Trophoblast cell (in vitro differentiated cells and primary cell): ENCODE results near the gene F5.

Experiments
- DNase-seq, 2 donors: peaks; one replicate each; pipeline ENCODE4 v3.0.0-alpha.2; 2016
- H2AFZ ChIP-seq: 2 replicates; pipeline ENCODE4 v1.6.1; 2013; ENCODE audit warnings: low read length, moderate library complexity, mild to moderate bottlenecking; ENCODE audit not compliant: insufficient read depth, poor library complexity
- H2AK5ac ChIP-seq: 2 replicates; pipeline ENCODE4 v1.6.1; 2013; ENCODE audit warnings: mild to moderate bottlenecking, low read length
- H2BK120ac ChIP-seq: 2 replicates; pipeline ENCODE4 v1.6.1; 2013; ENCODE audit warnings: low read length, mild to moderate bottlenecking, moderate library complexity; ENCODE audit not compliant: insufficient read depth, poor library complexity
- H2BK12ac ChIP-seq: 2 replicates; pipeline ENCODE4 v1.6.1; 2013; ENCODE audit warnings: mild to moderate bottlenecking, low read length, moderate library complexity
- H2BK5ac ChIP-seq: 2 replicates; pipeline ENCODE4 v1.6.1; 2013; ENCODE audit warnings: low read length, low read depth, moderate library complexity, mild to moderate bottlenecking; ENCODE audit not compliant: poor library complexity
- H3K14ac ChIP-seq: 2 replicates; pipeline ENCODE4 v1.6.1; 2013; ENCODE audit warnings: mild to moderate bottlenecking, low read length
- H3K18ac ChIP-seq: 2 replicates; pipeline ENCODE4 v1.6.1; 2013; ENCODE audit warnings: mild to moderate bottlenecking, low read length
- H3K23ac ChIP-seq: 2 replicates; pipeline ENCODE4 v1.6.1; 2013; ENCODE audit warnings: low read length
- H3K27ac ChIP-seq: 2 replicates; pipeline ENCODE4 v1.5.1; 2013; ENCODE audit warnings: low read depth, mild to moderate bottlenecking, inconsistent platforms, low read length, moderate library complexity
- H3K27me3 ChIP-seq: 2 replicates; pipeline ENCODE4 v1.6.1; 2013; ENCODE audit warnings: inconsistent platforms, mild to moderate bottlenecking, low read length, moderate library complexity; ENCODE audit not compliant: insufficient read depth
- H3K36me3 ChIP-seq, 2 experiments: 1 replicate in 1 of 2; 2 replicates in 1 of 2; pipeline ENCODE4 v1.6.1; 2013; ENCODE audit warnings: low read length in 2 of 2, mild to moderate bottlenecking in 2 of 2, moderate library complexity in 1 of 2; ENCODE audit not compliant: insufficient read depth in 2 of 2, control insufficient read depth in 1 of 2
- H3K4ac ChIP-seq: 2 replicates; pipeline ENCODE4 v1.6.1; 2013; ENCODE audit warnings: low read depth, mild to moderate bottlenecking, low read length, moderate library complexity
- H3K4me1 ChIP-seq, 2 experiments: 1 replicate in 1 of 2; 2 replicates in 1 of 2; pipeline ENCODE4 v1.6.1; 2013; ENCODE audit warnings: low read length in 2 of 2, mild to moderate bottlenecking in 2 of 2, moderate library complexity in 1 of 2; ENCODE audit not compliant: insufficient read depth in 2 of 2, control insufficient read depth in 1 of 2
- H3K4me2 ChIP-seq: 2 replicates; pipeline ENCODE4 v1.6.1; 2013; ENCODE audit warnings: inconsistent platforms, mild to moderate bottlenecking, low read length, moderate library complexity
- H3K4me3 ChIP-seq: 2 replicates; pipeline ENCODE4 v1.5.1; 2013; ENCODE audit warnings: mild to moderate bottlenecking, low read depth, low read length, inconsistent platforms
- H3K79me1 ChIP-seq: one replicate; pipeline ENCODE4 v1.6.1; 2013; ENCODE audit warnings: low read length
- H3K79me2 ChIP-seq: 2 replicates; pipeline ENCODE4 v1.6.1; 2013; ENCODE audit warnings: low read length, mild to moderate bottlenecking; ENCODE audit not compliant: control insufficient read depth, insufficient read depth, poor library complexity
- H3K9ac ChIP-seq: 2 replicates; pipeline ENCODE4 v1.6.1; 2013; ENCODE audit warnings: mild to moderate bottlenecking, low read length
- H3K9me3 ChIP-seq: 2 replicates; pipeline ENCODE4 v1.6.1; 2013; ENCODE audit warnings: low read depth, mild to moderate bottlenecking, control low read depth, inconsistent platforms, low read length; ENCODE audit not compliant: insufficient read depth
- H4K12ac ChIP-seq: 2 replicates; pipeline ENCODE4 v1.6.1; 2013; ENCODE audit warnings: low read depth, mild to moderate bottlenecking, low read length, moderate library complexity
- H4K8ac ChIP-seq: 2 replicates; pipeline ENCODE4 v1.6.1; 2013; ENCODE audit warnings: low read depth, mild to moderate bottlenecking, low read length, moderate library complexity
- H4K91ac ChIP-seq: one replicate; pipeline ENCODE4 v1.6.1; 2013; ENCODE audit warnings: low read depth, mild to moderate bottlenecking, low read length, moderate library complexity
- WGBS: extraction: QIAGEN DNeasy Blood & Tissue Kit; methylation state at CpG from one replicate; pipeline ENCODE4 v1.1.7; 2013; ENCODE audit warnings: missing lambda C conversion rate; ENCODE audit not compliant: insufficient read length, insufficient coverage; ENCODE audit errors: extremely low coverage; 5-methylcytosine and 5-hydroxymethylcytosine counted together

Gene F5

GRCh38 chr1:169565335-169566271 is 20.7 kb downstream of the F5 start:
- Histone ChIP-seq H4K8ac (no peak overlapping the region), H2AK5ac (no peak overlapping the region), H3K18ac (no peak overlapping the region), H2BK12ac (no peak overlapping the region), H3K4me3 (no peak overlapping the region), H4K12ac (no peak overlapping the region), H2AFZ (no peak overlapping the region), H3K27me3 (no peaks in the 10 kb centered on the region), H2BK120ac (no peak overlapping the region), H3K4me2 (no peak overlapping the region), H3K27ac (no peak overlapping the region), H3K9me3 (no peaks in the 10 kb centered on the region), H3K14ac (no peak overlapping the region), H3K79me1 (no peaks in the 10 kb centered on the region), H3K36me3 (no peaks in the 10 kb centered on the region), H3K79me2 (no peaks in the 10 kb centered on the region), H3K9ac (no peak overlapping the region), H2BK5ac (no peak overlapping the region), H3K4ac (no peak overlapping the region), H3K4me1 (no peaks in the 10 kb centered on the region), H3K23ac (no peak overlapping the region), H4K91ac (no peak overlapping the region)
- DNase-seq, result no peak
- WGBS, result no CpG with 5 or more reads among the region's 3 CpGs

DNA sequence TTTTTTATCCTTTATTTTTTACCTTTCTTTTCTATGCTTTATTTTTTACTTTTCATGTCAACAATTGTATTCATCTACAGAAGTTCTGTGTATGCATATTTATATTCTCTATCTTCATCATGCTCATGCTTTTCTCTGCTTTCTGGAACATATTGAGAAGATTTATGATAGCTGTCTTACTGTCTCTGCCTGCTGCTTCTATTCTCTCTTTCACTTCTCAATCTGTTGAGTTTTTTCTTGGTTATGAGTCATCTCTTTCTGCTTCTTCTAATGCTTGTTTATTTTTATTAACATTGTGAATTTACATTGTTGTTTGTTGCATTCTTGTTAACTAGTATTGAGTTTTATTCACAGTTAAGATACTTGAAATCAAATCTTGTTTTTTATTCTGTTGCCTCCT is 22.6 kb downstream of the F5 start:
- Histone ChIP-seq H3K4me1 (no peaks in the 10 kb centered on the region), H3K4ac (no peak overlapping the region), H3K79me1 (no peaks in the 10 kb centered on the region), H3K23ac (no peak overlapping the region), H3K79me2 (no peaks in the 10 kb centered on the region), H3K27me3 (no peaks in the 10 kb centered on the region), H3K9me3 (no peaks in the 10 kb centered on the region), H3K4me3 (no peak overlapping the region), H4K8ac (no peak overlapping the region), H2AFZ (no peak overlapping the region), H3K4me2 (no peak overlapping the region), H3K36me3 (no peaks in the 10 kb centered on the region), H2BK120ac (no peak overlapping the region), H2BK5ac (no peak overlapping the region), H3K9ac (no peak overlapping the region), H4K91ac (no peak overlapping the region), H2BK12ac (no peak overlapping the region), H3K18ac (no peak overlapping the region), H3K14ac (no peak overlapping the region), H2AK5ac (no peak overlapping the region), H3K27ac (no peak overlapping the region), H4K12ac (no peak overlapping the region)
- DNase-seq, result no peak

DNA sequence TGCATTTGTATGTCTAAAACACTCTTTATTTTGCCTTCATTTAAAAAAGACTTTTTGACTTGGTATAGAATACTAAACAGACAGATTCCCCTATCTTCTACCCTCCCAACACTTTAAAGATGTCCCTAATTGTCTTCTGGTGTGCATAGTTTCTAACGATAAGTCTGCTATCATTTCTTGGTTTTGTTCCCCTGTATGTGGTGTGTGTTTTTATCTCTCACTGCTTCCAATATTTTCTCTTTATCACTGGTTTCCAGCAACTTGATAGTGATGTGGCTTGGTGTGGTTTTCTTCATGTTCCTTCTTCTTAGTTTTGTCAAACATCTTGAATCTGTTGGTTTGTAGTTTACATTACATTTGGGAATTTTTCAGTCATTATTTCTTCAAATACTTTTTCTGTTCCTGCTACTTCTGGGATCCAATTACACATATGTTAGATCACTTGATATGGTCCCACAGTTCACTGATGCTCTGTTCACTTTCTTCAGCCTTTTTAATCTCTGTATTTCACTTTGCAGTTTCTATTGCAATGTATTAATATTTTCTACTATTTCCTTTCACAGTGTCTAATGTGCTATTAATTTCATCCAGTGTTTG is 23.2 kb downstream of the F5 start:
- no peak overlapping the region for H2BK12ac ChIP-seq
- no peaks in the 10 kb centered on the region for H3K9me3 ChIP-seq
- no peaks in the 10 kb centered on the region for H3K27me3 ChIP-seq
- DNase-seq, result no peak
- H2BK5ac ChIP-seq, result no peak overlapping the region
- no peak overlapping the region for H3K14ac ChIP-seq
- H4K91ac ChIP-seq, result no peak overlapping the region
- H3K4ac ChIP-seq, result no peak overlapping the region
- no peaks in the 10 kb centered on the region for H3K36me3 ChIP-seq
- no peak overlapping the region for H3K4me2 ChIP-seq
- H4K8ac ChIP-seq, result no peak overlapping the region
- no peak overlapping the region for H3K18ac ChIP-seq
- no peak overlapping the region for H2AK5ac ChIP-seq
- no peaks in the 10 kb centered on the region for H3K79me2 ChIP-seq
- H3K9ac ChIP-seq, result no peak overlapping the region
- no peaks in the 10 kb centered on the region for H3K79me1 ChIP-seq
- no peak overlapping the region for H2AFZ ChIP-seq
- H3K23ac ChIP-seq, result no peak overlapping the region
- no peak overlapping the region for H3K4me3 ChIP-seq
- H4K12ac ChIP-seq, result no peak overlapping the region
- no CpG with 5 or more reads among the region's 1 CpG for WGBS
- no peak overlapping the region for H3K27ac ChIP-seq
- no peak overlapping the region for H2BK120ac ChIP-seq
- no peaks in the 10 kb centered on the region for H3K4me1 ChIP-seq

- H3K14ac ChIP-seq, result no peak overlapping the region
- H3K27me3 ChIP-seq, result no peaks in the 10 kb centered on the region
- H3K4me2 ChIP-seq, result no peak overlapping the region
- no peak overlapping the region for H2BK12ac ChIP-seq
- no peaks in the 10 kb centered on the region for H3K36me3 ChIP-seq
- H2BK5ac ChIP-seq, result no peak overlapping the region
- H2AFZ ChIP-seq, result no peak overlapping the region
- H4K12ac ChIP-seq, result no peak overlapping the region
- no peak for DNase-seq
- H3K79me1 ChIP-seq, result no peaks in the 10 kb centered on the region
- H3K23ac ChIP-seq, result no peak overlapping the region
- no peak overlapping the region for H3K9ac ChIP-seq
- H3K79me2 ChIP-seq, result no peaks in the 10 kb centered on the region
- H4K91ac ChIP-seq, result no peak overlapping the region
- no peak overlapping the region for H4K8ac ChIP-seq
- no peak overlapping the region for H3K4me3 ChIP-seq
- no peak overlapping the region for H3K27ac ChIP-seq
- H3K9me3 ChIP-seq, result no peaks in the 10 kb centered on the region
- H2AK5ac ChIP-seq, result no peak overlapping the region
- H3K4ac ChIP-seq, result no peak overlapping the region
- H2BK120ac ChIP-seq, result no peak overlapping the region
- no peaks in the 10 kb centered on the region for H3K4me1 ChIP-seq
- no peak overlapping the region for H3K18ac ChIP-seq
- no CpG with 5 or more reads among the region's 1 CpG for WGBS
Observed at GRCh38 chr1:169561692-169562091, 24.6 kb downstream of the F5 start.
